Left ventricle myocardium inferior (tissue), 1 donor: ENCODE data around the gene HCFC1. TPM values are rescaled to one million over a fixed set of nuclear protein-coding genes. Genes with fewer than 3 reads are reported as not detected.

ENCODE experiments used
- DNase-seq: peaks from one replicate; pipeline ENCODE4 v3.0.0-alpha.2; 2020
- H3K27ac ChIP-seq: fragments of 200-600 bp; replicated peaks from 2 replicates; pipeline ENCODE4 v1.8.0; 2021
- H3K27me3 ChIP-seq: fragments of 200-600 bp; 2 replicates; pipeline ENCODE4 v1.8.0; 2021; ENCODE audit warnings: low read depth
- H3K36me3 ChIP-seq: fragments of 200-600 bp; 2 replicates; pipeline ENCODE4 v1.8.0; 2021
- H3K4me1 ChIP-seq: fragments of 200-600 bp; 2 replicates; pipeline ENCODE4 v1.8.0; 2021
- H3K4me3 ChIP-seq: fragments of 200-600 bp; 2 replicates; pipeline ENCODE4 v1.8.0; 2021; ENCODE audit warnings: mild to moderate bottlenecking, moderate library complexity
- H3K9me3 ChIP-seq: fragments of 200-600 bp; replicated peaks from 2 replicates; pipeline ENCODE4 v1.8.0; 2021
- intact Hi-C: fragments of 100-400 bp; cut with micrococcal nuclease; formaldehyde crosslinking; loops from one replicate; pipeline ENCODE4 v1.11.0; 2022
- total RNA-seq: library from RNA; stranded (reverse); fragmentation: NEBNext Ultra II Directional; extraction: Animal tissue kit (Norgen Biotek cat#: 25700); gene quantifications from one replicate; pipeline ENCODE4 v1.2.1, GENCODE V29; 2021
- TF ChIP-seq, protein P1 (sequence below): fragments of 200-600 bp; IDR thresholded peaks from 2 replicates; pipeline ENCODE4 v1.8.0; 2021; ENCODE audit warnings: antibody characterized with exemption, mild to moderate bottlenecking, borderline replicate concordance
- donor health status: DM: no; HTN: yes; CAD: no; lungs with severe emphysema.

HCFC1 gene
- total RNA-seq, 1 donor from 2014 or later: 28.4 TPM

DNA sequence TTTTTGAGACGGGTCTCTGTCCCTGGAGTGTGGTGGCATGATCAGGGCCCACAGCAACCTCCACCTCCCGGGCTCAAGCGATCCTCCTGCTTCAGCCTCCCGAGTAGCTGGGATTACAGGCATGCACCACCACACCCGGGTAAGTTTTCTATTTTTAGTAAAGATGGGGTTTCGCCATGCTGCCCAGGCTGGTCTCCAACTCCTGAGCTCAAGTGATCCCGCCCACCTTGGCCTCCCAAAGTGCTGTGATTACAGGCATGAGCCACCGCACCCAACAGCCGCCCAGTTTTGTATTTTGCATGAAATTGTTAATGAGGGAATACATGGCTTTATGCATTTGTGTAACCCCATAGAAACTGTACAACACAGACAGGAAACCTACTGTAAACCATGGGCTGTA, 42.8 kb downstream of the HCFC1 start:
- DNase-seq: no peak
- intact Hi-C loops: no loop called here
- H3K27ac ChIP-seq: peak overlapping the region; percentile 85
- peaks cover 31% of the 10 kb centered on the region for H3K36me3 ChIP-seq
- H3K4me3 ChIP-seq: peak overlapping the region; percentile 71
- TF ChIP-seq, protein P1, sequence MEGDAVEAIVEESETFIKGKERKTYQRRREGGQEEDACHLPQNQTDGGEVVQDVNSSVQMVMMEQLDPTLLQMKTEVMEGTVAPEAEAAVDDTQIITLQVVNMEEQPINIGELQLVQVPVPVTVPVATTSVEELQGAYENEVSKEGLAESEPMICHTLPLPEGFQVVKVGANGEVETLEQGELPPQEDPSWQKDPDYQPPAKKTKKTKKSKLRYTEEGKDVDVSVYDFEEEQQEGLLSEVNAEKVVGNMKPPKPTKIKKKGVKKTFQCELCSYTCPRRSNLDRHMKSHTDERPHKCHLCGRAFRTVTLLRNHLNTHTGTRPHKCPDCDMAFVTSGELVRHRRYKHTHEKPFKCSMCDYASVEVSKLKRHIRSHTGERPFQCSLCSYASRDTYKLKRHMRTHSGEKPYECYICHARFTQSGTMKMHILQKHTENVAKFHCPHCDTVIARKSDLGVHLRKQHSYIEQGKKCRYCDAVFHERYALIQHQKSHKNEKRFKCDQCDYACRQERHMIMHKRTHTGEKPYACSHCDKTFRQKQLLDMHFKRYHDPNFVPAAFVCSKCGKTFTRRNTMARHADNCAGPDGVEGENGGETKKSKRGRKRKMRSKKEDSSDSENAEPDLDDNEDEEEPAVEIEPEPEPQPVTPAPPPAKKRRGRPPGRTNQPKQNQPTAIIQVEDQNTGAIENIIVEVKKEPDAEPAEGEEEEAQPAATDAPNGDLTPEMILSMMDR: no peak
- H3K27me3 ChIP-seq: no peaks in the 10 kb centered on the region
- no peaks in the 10 kb centered on the region for H3K9me3 ChIP-seq
- H3K4me1 ChIP-seq: peaks cover 58% of the 10 kb centered on the region

DNA sequence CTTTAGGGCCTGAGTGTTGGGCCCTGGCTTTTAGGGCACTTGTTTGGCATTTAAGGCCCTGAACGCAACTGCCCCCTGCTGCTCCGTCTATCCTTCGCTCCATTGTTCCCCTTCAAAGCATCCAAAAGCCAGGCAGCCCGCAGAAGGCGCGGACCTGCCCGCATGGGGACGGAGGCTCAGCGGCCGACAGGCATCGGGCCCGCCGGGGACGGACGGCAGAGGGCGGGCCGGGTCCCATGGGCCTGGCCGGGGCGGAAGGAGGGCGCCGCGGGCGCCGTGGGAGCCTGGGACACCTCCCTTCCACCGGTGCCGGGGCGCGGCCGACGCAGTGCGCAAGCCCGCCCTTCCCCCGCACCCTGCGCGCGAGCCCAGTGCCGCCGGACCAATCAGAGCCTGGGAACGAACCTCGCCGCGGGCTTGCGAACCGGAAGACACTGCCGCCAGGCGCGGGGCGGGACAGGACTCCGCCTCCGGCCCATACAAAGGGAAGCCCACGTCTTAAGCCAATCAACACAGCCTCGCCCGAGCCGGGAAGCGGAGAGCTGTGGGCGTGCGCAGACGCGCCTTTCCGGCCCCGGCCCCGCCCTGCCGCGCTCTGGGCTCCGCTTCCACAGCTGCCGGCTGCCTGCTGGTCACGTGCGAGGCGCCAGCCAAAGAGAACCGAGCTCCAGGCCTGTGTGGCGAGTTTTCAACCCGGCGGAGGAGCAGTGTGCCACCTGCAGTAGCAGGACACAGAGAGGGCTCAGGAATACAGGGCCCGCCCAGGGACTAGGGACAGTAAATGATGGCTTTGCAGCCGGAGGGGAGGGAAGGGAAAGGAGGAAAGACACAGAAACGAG, 43.5 kb downstream of the HCFC1 start:
- H3K9me3 ChIP-seq: no peaks in the 10 kb centered on the region
- TF ChIP-seq, protein P1: peak; percentile 17
- intact Hi-C loops: no loop called here
- peak overlapping the region; percentile 97 for H3K27ac ChIP-seq
- DNase-seq: peak; percentile 94
- no peaks in the 10 kb centered on the region for H3K27me3 ChIP-seq
- H3K4me3 ChIP-seq: peak overlapping the region; percentile 71
- peaks cover 58% of the 10 kb centered on the region for H3K4me1 ChIP-seq
- H3K36me3 ChIP-seq: peaks cover 31% of the 10 kb centered on the region

DNA sequence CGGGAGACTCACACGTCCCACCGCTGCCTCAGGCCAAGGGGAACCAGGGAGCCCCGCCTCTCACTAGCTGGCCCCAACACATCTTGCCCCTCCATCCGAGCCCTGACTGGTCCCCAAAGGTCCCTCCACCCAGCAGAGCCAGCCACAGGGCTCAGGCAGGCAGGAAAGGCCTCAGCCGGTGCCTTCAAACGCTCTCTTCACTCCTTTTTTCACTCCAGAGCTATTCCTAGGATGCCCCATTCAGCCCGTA, 44.0 kb downstream of the HCFC1 start:
- TF ChIP-seq, protein P1: no peak
- intact Hi-C loops: no loop called here

DNA sequence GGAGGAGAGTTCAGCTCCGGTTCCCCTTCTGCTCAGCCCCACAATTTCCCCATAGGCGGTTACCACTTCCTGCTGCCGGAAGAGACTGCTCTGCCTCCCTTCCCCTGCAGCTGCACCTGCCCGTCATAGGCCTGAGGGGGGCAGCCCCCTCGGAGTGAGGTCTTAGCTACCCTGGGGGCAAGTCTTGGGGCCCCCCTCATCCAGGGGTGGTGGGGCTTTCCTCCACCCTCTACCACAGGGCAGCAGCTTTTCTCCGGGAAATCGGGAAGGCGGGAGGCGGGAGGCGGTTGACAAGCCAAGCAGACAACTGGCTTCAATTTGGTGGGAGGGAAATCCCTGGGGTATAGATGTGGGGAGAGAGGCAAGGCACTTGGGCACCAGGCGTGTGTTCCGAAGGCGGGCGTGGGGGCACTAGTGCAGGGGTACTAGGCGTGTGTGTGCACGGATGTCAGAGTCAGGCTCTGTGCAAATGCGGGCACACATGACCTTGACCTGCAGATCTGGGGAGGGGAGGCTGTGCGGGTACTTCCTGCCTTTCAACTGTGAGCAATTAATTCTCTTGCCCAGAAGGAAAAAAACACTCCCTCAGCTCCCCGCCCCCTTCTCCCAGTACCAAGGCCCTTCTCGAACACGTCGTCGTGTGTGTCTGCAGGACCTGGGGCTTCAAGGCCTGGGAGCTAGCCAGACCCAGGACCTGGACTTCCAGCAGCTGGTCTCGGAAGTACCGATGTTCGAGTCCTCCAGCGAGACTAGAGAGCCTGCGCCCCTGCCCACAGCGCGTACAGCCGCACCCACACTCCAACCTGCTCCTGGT, 44.6 kb downstream of the HCFC1 start:
- DNase-seq: peak; percentile 49
- Histone ChIP-seq H3K9me3 (no peaks in the 10 kb centered on the region), H3K27ac (peak overlapping the region; percentile 97), H3K4me1 (peaks cover 61% of the 10 kb centered on the region), H3K36me3 (peaks cover 25% of the 10 kb centered on the region), H3K27me3 (no peaks in the 10 kb centered on the region), H3K4me3 (peak overlapping the region; percentile 71)
- TF ChIP-seq, protein P1: no peak
- intact Hi-C loops: no loop called here

More for the DNA sequence above, 44.0 kb downstream of the HCFC1 start:
- peak overlapping the region; percentile 71 for H3K4me3 ChIP-seq
- no peaks in the 10 kb centered on the region for H3K9me3 ChIP-seq
- H3K36me3 ChIP-seq: peaks cover 31% of the 10 kb centered on the region
- no peaks in the 10 kb centered on the region for H3K27me3 ChIP-seq
- no peak for DNase-seq
- peaks cover 57% of the 10 kb centered on the region for H3K4me1 ChIP-seq
- H3K27ac ChIP-seq: peak overlapping the region; percentile 97

DNA sequence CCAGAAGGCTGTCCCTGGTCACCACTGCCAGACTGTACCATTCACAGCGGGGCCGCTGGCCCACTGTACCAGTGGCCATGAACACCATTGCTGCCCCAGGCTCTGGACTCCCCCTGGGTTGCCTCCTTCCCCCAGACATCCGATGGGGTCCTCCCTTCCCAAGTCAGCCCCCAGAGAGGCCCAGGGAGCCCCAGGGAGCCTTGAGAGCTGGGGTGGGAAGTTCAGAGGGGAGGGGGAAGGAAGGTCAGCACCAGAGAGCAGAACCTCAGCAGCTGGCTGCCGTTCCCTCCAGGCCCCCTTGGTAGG, 45.1 kb downstream of the HCFC1 start:
- H3K27me3 ChIP-seq: no peaks in the 10 kb centered on the region
- no peak for DNase-seq
- peak overlapping the region; percentile 97 for H3K27ac ChIP-seq
- TF ChIP-seq, protein P1: no peak
- peaks cover 20% of the 10 kb centered on the region for H3K36me3 ChIP-seq
- intact Hi-C loops: no loop called here
- peaks cover 66% of the 10 kb centered on the region for H3K4me1 ChIP-seq
- no peaks in the 10 kb centered on the region for H3K9me3 ChIP-seq
- H3K4me3 ChIP-seq: peak overlapping the region; percentile 71
